ENCODE results near the gene CENPP. TPM values are rescaled to one million over a fixed set of nuclear protein-coding genes. Genes with fewer than 3 reads are reported as not detected.

The CENPP gene
- total RNA-seq, 5 donors from 2014 or later (not counting 1 experiment from before 2014, with no cell fraction given), result 1.9 to 5.0 (median 4.3) TPM

DNA sequence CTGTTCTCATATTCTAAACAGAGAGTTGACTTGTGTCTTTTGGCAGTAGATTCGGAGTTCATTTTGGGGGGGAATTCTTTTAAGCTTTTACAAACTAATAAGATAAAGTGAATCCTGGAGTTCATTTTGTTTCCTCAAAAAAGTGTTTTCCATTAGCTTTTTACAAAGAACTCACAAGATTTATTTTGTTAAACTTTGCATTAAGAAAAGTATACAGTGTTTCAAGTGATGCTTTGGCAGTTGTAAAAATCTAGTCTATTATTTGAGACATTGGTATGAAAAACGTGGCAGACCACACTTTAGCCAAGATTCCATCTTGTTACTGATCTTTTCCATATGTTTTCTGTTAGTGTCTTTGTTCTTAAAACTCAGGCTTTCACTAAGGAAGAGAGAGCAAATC is 99.7 kb downstream of the CENPP start:
- Mint-ChIP-seq H3K27me3 (no peaks in the 10 kb centered on the region), H3K27ac (no peak overlapping the region), H3K4me3 (no peak overlapping the region), H3K36me3 (peaks cover 5% of the 10 kb centered on the region), H3K4me1 (no peaks in the 10 kb centered on the region), H3K9me3 (no peaks in the 10 kb centered on the region)
- no CpG with 5 or more reads among the region's 2 CpGs for WGBS (ENCODE audit: insufficient coverage)
- CTCF ChIA-PET, result interaction anchor here in 1 of 2 donors (0.6 kb wide), 1 partner anchor 21 kb away, joined by 3 read pairs; the partner anchor contains the start of gene OGN
- Histone ChIP-seq H3K4me3 (ENCODE audit: control insufficient read depth in 1 of 2, extremely low read depth in 1 of 2, low read length in 1 of 2) (no peak overlapping the region), H3K27me3 (replicated peaks in 1 of 2; ENCODE audit: control insufficient read depth in 2 of 2, extremely low read depth in 1 of 2, insufficient read depth in 2 of 2, low read length in 1 of 2) (no peaks in the 10 kb centered on the region), H3K36me3 (ENCODE audit: control insufficient read depth in 2 of 2, extremely low read depth in 1 of 2, insufficient read depth in 1 of 2, low read length in 1 of 2) (no peaks in the 10 kb centered on the region), H3K9me3 (no peaks in the 10 kb centered on the region), H3K27ac (ENCODE audit: low read length) (no peak overlapping the region), H3K4me1 (ENCODE audit: control insufficient read depth in 1 of 2, extremely low read depth in 1 of 2, insufficient read depth in 2 of 2, low read length in 2 of 2) (no peaks in the 10 kb centered on the region)
- POLR2A ChIA-PET, result no interaction called here
- DNase-seq, result no peak
- ATAC-seq (replicated peaks in 1 of 4), result no peak

DNA sequence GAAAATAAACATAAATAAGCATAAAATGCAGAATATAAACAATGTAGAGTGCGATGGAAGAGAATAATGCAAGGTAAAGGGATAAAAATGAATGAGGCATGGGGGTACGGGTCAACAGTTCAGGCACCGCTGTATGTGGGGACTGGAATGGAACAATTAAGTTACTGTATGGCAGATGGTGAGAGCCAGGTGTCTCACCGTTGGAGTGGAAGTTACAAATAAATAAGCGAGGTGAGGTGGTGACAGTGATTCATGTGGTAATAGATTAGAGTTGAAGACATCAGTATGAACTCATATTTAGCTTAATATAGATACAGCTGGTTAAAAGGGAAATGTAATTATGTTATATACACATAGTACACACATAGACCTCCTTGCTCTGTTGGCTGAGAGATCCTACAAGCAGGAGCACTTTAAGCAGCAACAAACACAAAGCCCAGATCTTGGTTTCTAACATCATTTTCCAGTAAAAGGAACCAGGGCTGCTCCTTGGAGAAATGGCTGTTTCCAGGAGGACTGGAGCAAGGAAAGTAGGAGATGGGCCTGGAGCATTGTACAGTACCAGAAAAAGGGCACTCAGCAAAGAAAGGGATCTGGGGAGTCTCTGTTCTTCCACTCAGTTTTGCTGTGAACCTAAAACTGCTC is 100.9 kb downstream of the CENPP start:
- H3K9me3 Mint-ChIP-seq, result no peaks in the 10 kb centered on the region

DNA sequence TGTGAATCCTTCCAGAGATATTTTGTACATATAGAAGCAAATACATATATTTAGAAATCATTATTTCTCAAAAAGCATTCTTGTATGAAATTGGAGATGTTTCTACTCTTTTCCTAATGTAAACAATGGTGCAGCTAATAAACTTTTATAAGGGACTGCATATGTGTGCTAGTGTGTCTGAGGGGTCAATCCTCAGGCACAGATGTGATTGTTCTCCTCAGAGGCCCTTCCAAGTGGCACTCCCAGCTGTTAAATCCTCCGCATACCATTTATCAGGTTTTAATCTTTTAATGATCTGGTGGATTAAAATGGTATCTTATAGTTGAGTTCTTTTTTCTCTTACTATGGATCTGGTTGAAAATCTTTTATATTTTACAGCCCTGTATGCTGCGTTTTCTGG is 104.1 kb downstream of the CENPP start:
- no peak overlapping the region for H3K27ac Mint-ChIP-seq
- POLR2A ChIA-PET, result no interaction called here
- no peaks in the 10 kb centered on the region for H3K9me3 Mint-ChIP-seq
- DNase-seq (no peak), ATAC-seq (replicated peaks in 1 of 4) (no peak)
- Histone ChIP-seq H3K9me3 (no peaks in the 10 kb centered on the region), H3K27me3 (replicated peaks in 1 of 2; ENCODE audit: control insufficient read depth in 2 of 2, extremely low read depth in 1 of 2, insufficient read depth in 2 of 2, low read length in 1 of 2) (no peaks in the 10 kb centered on the region), H3K4me3 (ENCODE audit: control insufficient read depth in 1 of 2, extremely low read depth in 1 of 2, low read length in 1 of 2) (no peak overlapping the region), H3K27ac (ENCODE audit: low read length) (no peak overlapping the region), H3K4me1 (ENCODE audit: control insufficient read depth in 1 of 2, extremely low read depth in 1 of 2, insufficient read depth in 2 of 2, low read length in 2 of 2) (no peaks in the 10 kb centered on the region), H3K36me3 (ENCODE audit: control insufficient read depth in 2 of 2, extremely low read depth in 1 of 2, insufficient read depth in 1 of 2, low read length in 1 of 2) (no peaks in the 10 kb centered on the region)
- H3K36me3 Mint-ChIP-seq, result peaks cover 3% of the 10 kb centered on the region
- no peaks in the 10 kb centered on the region for H3K4me1 Mint-ChIP-seq
- no peak overlapping the region for H3K4me3 Mint-ChIP-seq
- CTCF ChIA-PET, result no interaction called here
- H3K27me3 Mint-ChIP-seq, result no peaks in the 10 kb centered on the region
- no CpG with 5 or more reads among the region's 2 CpGs for WGBS (ENCODE audit: insufficient coverage)

More for the DNA sequence above, 100.9 kb downstream of the CENPP start:
- Mint-ChIP-seq H3K27me3 (no peaks in the 10 kb centered on the region), H3K36me3 (peaks cover 7% of the 10 kb centered on the region), H3K4me1 (no peaks in the 10 kb centered on the region), H3K27ac (no peak overlapping the region), H3K4me3 (no peak overlapping the region)
- ChIA-PET POLR2A (no interaction called here), CTCF (no interaction called here)
- H3K9me3 ChIP-seq, result no peaks in the 10 kb centered on the region
- DNase-seq, result no peak
- no peaks in the 10 kb centered on the region for H3K27me3 ChIP-seq (replicated peaks in 1 of 2; ENCODE audit: control insufficient read depth in 2 of 2, extremely low read depth in 1 of 2, insufficient read depth in 2 of 2, low read length in 1 of 2)
- 93% methylated on average over 2 of the region's 5 CpGs for WGBS (ENCODE audit: insufficient coverage)
- ATAC-seq (replicated peaks in 1 of 4), result no peak
- H3K36me3 ChIP-seq (ENCODE audit: control insufficient read depth in 2 of 2, extremely low read depth in 1 of 2, insufficient read depth in 1 of 2, low read length in 1 of 2), result no peaks in the 10 kb centered on the region
- no peak overlapping the region for H3K27ac ChIP-seq (ENCODE audit: low read length)
- no peaks in the 10 kb centered on the region for H3K4me1 ChIP-seq (ENCODE audit: control insufficient read depth in 1 of 2, extremely low read depth in 1 of 2, insufficient read depth in 2 of 2, low read length in 2 of 2)
- no peak overlapping the region for H3K4me3 ChIP-seq (ENCODE audit: control insufficient read depth in 1 of 2, extremely low read depth in 1 of 2, low read length in 1 of 2)

DNA sequence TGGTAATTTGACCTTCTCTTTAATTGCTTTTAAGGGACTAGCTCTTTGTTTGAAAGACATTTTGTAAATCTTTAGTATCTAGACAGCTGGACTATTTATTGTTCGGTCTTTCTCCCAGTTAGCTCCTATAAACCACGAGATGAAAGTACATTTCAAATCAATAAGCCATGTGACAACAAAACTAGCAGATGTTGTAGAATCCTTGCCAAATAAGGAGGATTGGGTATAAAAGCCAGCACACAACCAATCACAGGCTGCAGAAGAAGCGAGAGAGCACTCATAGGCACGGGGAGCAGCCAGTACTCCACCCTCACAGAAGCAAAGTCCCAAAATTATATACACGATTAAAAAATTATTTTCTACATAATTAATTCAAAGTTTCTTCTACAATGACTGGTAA is 106.6 kb downstream of the CENPP start:
- no peak overlapping the region for H3K4me3 ChIP-seq (ENCODE audit: control insufficient read depth in 1 of 2, extremely low read depth in 1 of 2, low read length in 1 of 2)
- H3K4me1 ChIP-seq (ENCODE audit: control insufficient read depth in 1 of 2, extremely low read depth in 1 of 2, insufficient read depth in 2 of 2, low read length in 2 of 2), result no peaks in the 10 kb centered on the region
- Mint-ChIP-seq H3K36me3 (peaks cover 3% of the 10 kb centered on the region), H3K9me3 (no peaks in the 10 kb centered on the region), H3K4me3 (no peak overlapping the region), H3K27me3 (no peaks in the 10 kb centered on the region), H3K27ac (no peak overlapping the region), H3K4me1 (no peaks in the 10 kb centered on the region)
- ATAC-seq (replicated peaks in 1 of 4) (no peak), DNase-seq (no peak)
- H3K9me3 ChIP-seq, result no peaks in the 10 kb centered on the region
- 100% methylated on average over 1 of the region's 5 CpGs for WGBS (ENCODE audit: insufficient coverage)
- H3K27ac ChIP-seq (ENCODE audit: low read length), result no peak overlapping the region
- no peaks in the 10 kb centered on the region for H3K27me3 ChIP-seq (replicated peaks in 1 of 2; ENCODE audit: control insufficient read depth in 2 of 2, extremely low read depth in 1 of 2, insufficient read depth in 2 of 2, low read length in 1 of 2)
- ChIA-PET POLR2A (no interaction called here), CTCF (no interaction called here)
- H3K36me3 ChIP-seq (ENCODE audit: control insufficient read depth in 2 of 2, extremely low read depth in 1 of 2, insufficient read depth in 1 of 2, low read length in 1 of 2), result no peaks in the 10 kb centered on the region

DNA sequence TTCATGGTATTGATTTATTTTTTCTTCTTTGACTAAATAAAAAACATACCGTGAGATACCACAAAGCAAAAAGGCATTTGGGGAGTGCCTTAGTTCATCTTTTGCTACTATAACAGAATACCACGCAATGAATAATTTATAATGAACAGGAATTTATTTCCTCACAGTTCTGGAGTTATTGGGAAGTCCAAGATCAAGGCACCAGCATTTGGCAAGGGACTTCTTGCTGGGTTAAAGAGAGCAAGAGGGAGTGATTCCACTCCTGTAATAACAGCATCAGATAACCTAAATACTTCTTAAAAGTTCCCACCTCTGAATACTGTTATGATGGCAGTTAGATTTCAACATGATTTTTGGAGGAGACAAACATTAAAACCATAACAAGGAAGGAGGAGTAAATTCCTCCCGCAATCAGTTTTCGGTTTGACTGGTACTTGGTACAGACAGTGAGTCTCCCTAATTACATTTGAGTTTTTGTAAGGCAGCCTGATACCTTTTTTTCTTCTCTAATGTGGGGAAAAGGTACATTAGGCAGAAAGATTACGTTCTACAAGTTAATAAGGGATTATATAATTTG is 107.3 kb downstream of the CENPP start:
- no peak for ATAC-seq (replicated peaks in 1 of 4)
- Mint-ChIP-seq H3K4me3 (no peak overlapping the region), H3K27me3 (no peaks in the 10 kb centered on the region), H3K36me3 (peaks cover 3% of the 10 kb centered on the region), H3K9me3 (no peaks in the 10 kb centered on the region), H3K27ac (no peak overlapping the region), H3K4me1 (no peaks in the 10 kb centered on the region)
- no peak for DNase-seq
- H3K36me3 ChIP-seq (ENCODE audit: control insufficient read depth in 2 of 2, extremely low read depth in 1 of 2, insufficient read depth in 1 of 2, low read length in 1 of 2), result no peaks in the 10 kb centered on the region
- H3K27me3 ChIP-seq (replicated peaks in 1 of 2; ENCODE audit: control insufficient read depth in 2 of 2, extremely low read depth in 1 of 2, insufficient read depth in 2 of 2, low read length in 1 of 2), result no peaks in the 10 kb centered on the region
- ChIA-PET CTCF (no interaction called here), POLR2A (no interaction called here)
- no peak overlapping the region for H3K27ac ChIP-seq (ENCODE audit: low read length)
- H3K9me3 ChIP-seq, result no peaks in the 10 kb centered on the region
- H3K4me1 ChIP-seq (ENCODE audit: control insufficient read depth in 1 of 2, extremely low read depth in 1 of 2, insufficient read depth in 2 of 2, low read length in 2 of 2), result no peaks in the 10 kb centered on the region
- no peak overlapping the region for H3K4me3 ChIP-seq (ENCODE audit: control insufficient read depth in 1 of 2, extremely low read depth in 1 of 2, low read length in 1 of 2)
- WGBS (ENCODE audit: insufficient coverage), result no CpG with 5 or more reads among the region's 5 CpGs

DNA sequence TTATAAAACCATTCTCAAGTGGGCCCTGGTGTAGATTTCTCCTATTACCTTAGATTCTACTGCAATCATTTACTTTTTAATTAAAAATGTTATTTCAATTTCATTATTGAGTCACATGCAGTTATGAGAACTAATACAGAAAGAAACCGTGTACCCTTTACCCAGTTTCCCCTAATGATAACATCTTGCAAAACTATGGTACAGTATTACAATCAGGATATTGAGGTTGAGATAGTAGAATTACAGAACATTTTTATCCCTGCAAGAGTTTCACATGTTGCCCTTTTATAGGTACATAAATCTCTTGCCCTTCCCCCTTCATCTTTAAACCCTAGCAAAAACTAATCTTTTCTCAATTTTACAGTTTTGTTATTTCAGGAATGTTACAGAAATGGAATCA is 109.5 kb downstream of the CENPP start:
- Mint-ChIP-seq H3K36me3 (peaks cover 3% of the 10 kb centered on the region), H3K4me1 (peaks cover 0 to 5% (median 0%) of the 10 kb centered on the region in 3 donors), H3K27me3 (no peaks in the 10 kb centered on the region), H3K9me3 (no peaks in the 10 kb centered on the region), H3K27ac (no peak overlapping the region), H3K4me3 (no peak overlapping the region)
- H3K4me1 ChIP-seq (ENCODE audit: control insufficient read depth in 1 of 2, extremely low read depth in 1 of 2, insufficient read depth in 2 of 2, low read length in 2 of 2), result peaks cover 0 to 7% of the 10 kb centered on the region in 2 experiments
- no peak overlapping the region for H3K27ac ChIP-seq (ENCODE audit: low read length)
- no CpG with 5 or more reads among the region's 1 CpG for WGBS (ENCODE audit: insufficient coverage)
- ChIA-PET CTCF (no interaction called here), POLR2A (no interaction called here)
- H3K9me3 ChIP-seq, result no peaks in the 10 kb centered on the region
- no peaks in the 10 kb centered on the region for H3K27me3 ChIP-seq (replicated peaks in 1 of 2; ENCODE audit: control insufficient read depth in 2 of 2, extremely low read depth in 1 of 2, insufficient read depth in 2 of 2, low read length in 1 of 2)
- ATAC-seq (replicated peaks in 1 of 4) (no peak), DNase-seq (no peak)
- no peak overlapping the region for H3K4me3 ChIP-seq (ENCODE audit: control insufficient read depth in 1 of 2, extremely low read depth in 1 of 2, low read length in 1 of 2)
- no peaks in the 10 kb centered on the region for H3K36me3 ChIP-seq (ENCODE audit: control insufficient read depth in 2 of 2, extremely low read depth in 1 of 2, insufficient read depth in 1 of 2, low read length in 1 of 2)
